OCI-LY7 (cell line): ENCODE data around the gene NBEAL1. TPM values are rescaled to one million over a fixed set of nuclear protein-coding genes. Genes with fewer than 3 reads are reported as not detected.

Experiments
- BruUV-seq: library from RNA; stranded (reverse); fragments of 400-500 nt; replicated peaks from 2 replicates; lab custom pipeline; 2021; lab: Mats Ljungman, UMichigan
- CTCF ChIA-PET: fragments of 300-600 bp; sonication (Branson Sonifier 250); formaldehyde crosslinking; loops from one replicate; lab custom pipeline; 2022; ENCODE audit warnings: antibody characterized with exemption; ENCODE audit not compliant: unreplicated experiment; lab: Charles Lee
- POLR2A ChIA-PET: fragments of 300-600 bp; sonication (Branson Sonifier 250); formaldehyde crosslinking; loops from one replicate; lab custom pipeline; 2022; ENCODE audit warnings: antibody characterized with exemption; lab: Charles Lee
- DNase-seq: peaks from one replicate; pipeline ENCODE4 v3.0.0-alpha.2; 2015; ENCODE audit warnings: low spot score
- H2AFZ ChIP-seq: fragments of 200-600 bp; sonication (generic), shearing (Covaris generic); 2 replicates; pipeline ENCODE4 v1.6.1; 2014; ENCODE audit warnings: mild to moderate bottlenecking, antibody characterized with exemption, low read length, moderate library complexity
- H3K27ac ChIP-seq: fragments of 200-600 bp; sonication (generic); 2 replicates; pipeline ENCODE4 v1.5.1; 2014; ENCODE audit warnings: mixed run types, low read depth, mild to moderate bottlenecking, moderate library complexity, low read length, inconsistent platforms; ENCODE audit not compliant: poor library complexity, severe bottlenecking
- H3K36me3 ChIP-seq: fragments of 200-600 bp; sonication (generic); 2 replicates; pipeline ENCODE4 v1.6.1; 2014; ENCODE audit warnings: mild to moderate bottlenecking, antibody characterized with exemption, low read length, moderate library complexity, mixed read lengths; ENCODE audit not compliant: insufficient read depth
- H3K4me1 ChIP-seq: fragments of 200-600 bp; sonication (generic); 2 replicates; pipeline ENCODE4 v1.5.1; 2014; ENCODE audit warnings: mild to moderate bottlenecking, low read length; ENCODE audit not compliant: insufficient read depth, poor library complexity, severe bottlenecking
- H3K4me2 ChIP-seq: fragments of 200-600 bp; sonication (generic); 2 replicates; pipeline ENCODE4 v1.6.1; 2014; ENCODE audit warnings: mild to moderate bottlenecking, low read length
- H3K4me3 ChIP-seq: fragments of 200-600 bp; sonication (generic); 2 replicates; pipeline ENCODE4 v1.5.1; 2014; ENCODE audit warnings: mild to moderate bottlenecking, low read depth, low read length; ENCODE audit not compliant: poor library complexity, severe bottlenecking
- H3K79me2 ChIP-seq: fragments of 200-600 bp; sonication (generic); 2 replicates; pipeline ENCODE4 v1.6.1; 2016; ENCODE audit warnings: low read depth, mild to moderate bottlenecking, low read length, moderate library complexity, mixed read lengths; ENCODE audit not compliant: insufficient read depth
- H3K9me2 ChIP-seq: fragments of 200-600 bp; sonication (generic); 2 replicates; pipeline ENCODE4 v1.6.1; 2016; ENCODE audit warnings: mild to moderate bottlenecking, low read length, mixed read lengths; ENCODE audit not compliant: insufficient read depth
- H3K9me3 ChIP-seq: fragments of 200-600 bp; sonication (generic); 2 replicates; pipeline ENCODE4 v1.6.1; 2014; ENCODE audit warnings: mild to moderate bottlenecking, mixed run types, low read length, mixed read lengths
- H4K20me1 ChIP-seq: fragments of 200-600 bp; sonication (generic); 2 replicates; pipeline ENCODE4 v1.6.1; 2014; ENCODE audit warnings: mild to moderate bottlenecking, antibody characterized with exemption, low read length, moderate library complexity, mixed read lengths; ENCODE audit not compliant: insufficient read depth
- EZH2phosphoT487 ChIP-seq: fragments of 200-600 bp; sonication (generic); IDR thresholded peaks from 2 replicates; pipeline ENCODE4 v1.6.1; 2018; ENCODE audit warnings: low read depth, borderline replicate concordance, mild to moderate bottlenecking, mixed run types, antibody characterized with exemption, low read length, moderate library complexity, mixed read lengths
- intact Hi-C: fragments of 100-400 bp; cut with micrococcal nuclease; formaldehyde crosslinking; loops from one replicate; pipeline ENCODE4 v1.10.0; 2022; ENCODE audit not compliant: unreplicated experiment
- total RNA-seq, 2 experiments: library from RNA; depleted of rRNA in 1 of 2; stranded (reverse); fragments of >200 nt in 1 of 2; shearing (Covaris generic) in 1 of 2; gene quantifications; 2 replicates each; pipeline ENCODE4 v1.2.3, GENCODE V29; 2014 to 2022
- TF ChIP-seq, protein P1 (sequence below): fragments of 200-600 bp; sonication (generic); conservative IDR thresholded peaks from 2 replicates; pipeline ENCODE4 v1.5.1; 2014; ENCODE audit warnings: mild to moderate bottlenecking, antibody characterized with exemption, low read length, moderate library complexity, mixed read lengths

NBEAL1 gene
- total RNA-seq, 2 experiments from 2014 or later, result 5.9 to 10.4 TPM

DNA sequence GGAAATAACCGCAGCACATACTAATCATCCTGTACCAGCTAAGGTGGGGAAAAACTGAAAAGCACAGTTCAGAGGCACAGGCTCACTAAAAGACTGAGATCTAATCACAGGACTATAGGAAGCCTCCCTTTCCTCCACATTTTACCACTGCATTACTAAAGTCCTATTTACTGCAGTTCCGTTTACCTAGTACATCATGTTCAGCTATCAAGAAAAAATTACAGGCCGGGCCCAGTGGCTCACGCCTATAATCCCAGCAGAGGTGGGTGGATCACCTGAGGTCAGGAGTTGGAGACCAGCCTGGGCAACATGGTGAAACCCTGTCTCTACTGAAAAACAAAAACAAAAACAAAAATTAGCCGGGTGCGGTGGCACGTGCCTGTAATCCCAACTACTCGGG is 11.0 kb upstream of the NBEAL1 start:
- BruUV-seq, result no TSS peak
- Histone ChIP-seq H3K4me2 (no peak overlapping the region), H3K9me3 (no peaks in the 10 kb centered on the region), H3K79me2 (no peaks in the 10 kb centered on the region), H4K20me1 (no peaks in the 10 kb centered on the region), H3K4me1 (no peaks in the 10 kb centered on the region), H3K4me3 (no peak overlapping the region), H2AFZ (no peak overlapping the region), H3K27ac (no peak overlapping the region), H3K9me2 (no peaks in the 10 kb centered on the region), H3K36me3 (no peaks in the 10 kb centered on the region)
- intact Hi-C loops, result no loop called here
- DNase-seq, result no peak
- POLR2A ChIA-PET, result interaction anchor here (0.6 kb wide), 1 partner anchor 47 kb away, joined by 3 read pairs; no protein-coding TSS in a partner anchor
- CTCF ChIA-PET, result no interaction called here
- TF ChIP-seq, protein P1, sequence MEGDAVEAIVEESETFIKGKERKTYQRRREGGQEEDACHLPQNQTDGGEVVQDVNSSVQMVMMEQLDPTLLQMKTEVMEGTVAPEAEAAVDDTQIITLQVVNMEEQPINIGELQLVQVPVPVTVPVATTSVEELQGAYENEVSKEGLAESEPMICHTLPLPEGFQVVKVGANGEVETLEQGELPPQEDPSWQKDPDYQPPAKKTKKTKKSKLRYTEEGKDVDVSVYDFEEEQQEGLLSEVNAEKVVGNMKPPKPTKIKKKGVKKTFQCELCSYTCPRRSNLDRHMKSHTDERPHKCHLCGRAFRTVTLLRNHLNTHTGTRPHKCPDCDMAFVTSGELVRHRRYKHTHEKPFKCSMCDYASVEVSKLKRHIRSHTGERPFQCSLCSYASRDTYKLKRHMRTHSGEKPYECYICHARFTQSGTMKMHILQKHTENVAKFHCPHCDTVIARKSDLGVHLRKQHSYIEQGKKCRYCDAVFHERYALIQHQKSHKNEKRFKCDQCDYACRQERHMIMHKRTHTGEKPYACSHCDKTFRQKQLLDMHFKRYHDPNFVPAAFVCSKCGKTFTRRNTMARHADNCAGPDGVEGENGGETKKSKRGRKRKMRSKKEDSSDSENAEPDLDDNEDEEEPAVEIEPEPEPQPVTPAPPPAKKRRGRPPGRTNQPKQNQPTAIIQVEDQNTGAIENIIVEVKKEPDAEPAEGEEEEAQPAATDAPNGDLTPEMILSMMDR, result no peak
- no peak for TF ChIP-seq EZH2phosphoT487

DNA sequence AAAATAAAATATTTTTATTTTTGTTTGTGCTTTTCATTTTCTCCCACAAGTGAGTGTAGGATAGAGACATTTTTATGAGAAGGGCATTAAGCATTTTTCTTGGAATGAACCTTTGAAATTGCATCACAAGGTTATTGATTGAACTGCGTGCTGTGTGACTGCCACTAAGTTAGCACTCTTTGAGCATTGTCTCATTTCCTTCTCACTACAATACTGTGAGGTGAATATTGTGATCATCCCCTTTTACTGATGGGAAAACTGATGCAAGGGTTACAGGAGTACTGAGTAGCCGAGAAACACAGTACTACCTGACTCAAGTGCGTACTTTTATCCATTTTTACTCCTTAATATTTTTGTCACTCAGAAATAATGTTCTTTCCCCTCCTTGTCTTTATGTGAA is 2.0 kb downstream of the NBEAL1 start:
- no peak for DNase-seq
- Histone ChIP-seq H3K4me3 (no peak overlapping the region), H3K27ac (no peak overlapping the region), H4K20me1 (no peaks in the 10 kb centered on the region), H3K9me3 (no peaks in the 10 kb centered on the region), H2AFZ (no peak overlapping the region), H3K36me3 (no peaks in the 10 kb centered on the region), H3K79me2 (no peaks in the 10 kb centered on the region), H3K4me2 (peak overlapping the region; percentile 38; the same call in 1 of the 2 replicates), H3K9me2 (no peaks in the 10 kb centered on the region), H3K4me1 (peaks cover 19% of the 10 kb centered on the region)
- BruUV-seq, result no TSS peak
- TF ChIP-seq, protein P1, result no peak
- TF ChIP-seq EZH2phosphoT487, result no peak
- ChIA-PET CTCF (interaction anchor here (1.2 kb wide), 1 partner anchor 15 kb away, joined by 3 read pairs; no protein-coding TSS in a partner anchor), POLR2A (interaction anchor here (1.7 kb wide), 1 partner anchor 98 kb away, joined by 4 read pairs; no protein-coding TSS in a partner anchor)
- intact Hi-C loops, result loop anchor here (10.0 kb wide), 1 partner anchor 432 kb away; no protein-coding TSS in a partner anchor

DNA sequence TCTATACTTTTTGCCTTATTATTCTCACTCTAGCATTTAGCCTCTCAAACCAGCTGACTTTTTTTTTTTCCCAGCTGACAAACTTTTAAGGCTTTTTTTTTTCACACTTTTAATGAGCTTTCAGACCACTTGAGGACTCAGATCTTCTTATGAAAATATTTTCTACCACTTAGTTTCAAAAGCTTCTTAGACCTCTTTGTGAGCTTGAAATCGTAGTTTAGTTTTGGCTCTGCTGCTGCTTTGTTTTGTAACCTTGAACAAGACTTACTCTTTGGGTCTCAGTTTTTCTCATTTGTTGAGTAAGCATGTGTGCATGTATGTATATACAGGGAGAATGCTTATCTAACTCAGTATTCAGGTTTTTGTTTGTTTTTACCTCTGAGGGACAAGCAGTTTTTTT is 3.5 kb downstream of the NBEAL1 start:
- Histone ChIP-seq H3K79me2 (no peaks in the 10 kb centered on the region), H3K36me3 (no peaks in the 10 kb centered on the region), H3K4me3 (peak overlapping the region; percentile 32), H3K4me2 (peak overlapping the region; percentile 58), H3K4me1 (peaks cover 24% of the 10 kb centered on the region), H3K27ac (no peak overlapping the region), H2AFZ (0 out of 2 replicates have a peak overlapping the region, but pooled peaks have one; percentile 7), H3K9me3 (no peaks in the 10 kb centered on the region), H4K20me1 (no peaks in the 10 kb centered on the region), H3K9me2 (no peaks in the 10 kb centered on the region)
- ChIA-PET POLR2A (interaction anchor here (0.6 to 1.7 kb wide), 10 partner anchors 10 to 952 kb away, joined by 3 to 5 read pairs (median 3); no protein-coding TSS in a partner anchor), CTCF (no interaction called here)
- no peak for DNase-seq
- intact Hi-C loops, result loop anchor here (10.0 kb wide), 1 partner anchor 433 kb away; no protein-coding TSS in a partner anchor
- TF ChIP-seq, protein P1, result no peak
- no peak for TF ChIP-seq EZH2phosphoT487
- BruUV-seq, result no TSS peak
